Measurements from ENCODE around the gene BCAS4. TPM values are rescaled to one million over a fixed set of nuclear protein-coding genes. Genes with fewer than 3 reads are reported as not detected.

BCAS4 gene
- total RNA-seq, 1 donor from 2014 or later = 12.9 TPM

DNA sequence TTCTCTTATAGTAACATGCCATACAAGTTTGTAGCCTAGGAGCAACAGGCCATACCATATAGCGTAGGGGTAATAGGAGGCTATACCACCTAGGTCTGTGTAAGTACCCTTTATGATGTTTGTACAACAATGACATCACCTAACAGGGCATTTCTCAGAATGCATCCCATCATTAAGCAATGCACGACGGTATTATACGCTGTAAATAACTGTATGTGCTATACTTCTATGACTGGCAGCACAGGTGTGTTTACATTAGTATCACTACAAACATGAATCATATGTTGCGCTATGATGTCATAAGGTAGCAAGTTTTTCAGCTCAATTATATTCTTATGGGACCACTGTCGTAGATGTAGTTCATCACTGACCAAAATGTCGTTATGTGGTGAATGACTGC, 105.4 kb downstream of the BCAS4 start:
- DNase-seq (ENCODE audit: low spot score in 2 of 2, unreplicated experiment in 2 of 2) = no peak
- TF ChIP-seq, protein P1, sequence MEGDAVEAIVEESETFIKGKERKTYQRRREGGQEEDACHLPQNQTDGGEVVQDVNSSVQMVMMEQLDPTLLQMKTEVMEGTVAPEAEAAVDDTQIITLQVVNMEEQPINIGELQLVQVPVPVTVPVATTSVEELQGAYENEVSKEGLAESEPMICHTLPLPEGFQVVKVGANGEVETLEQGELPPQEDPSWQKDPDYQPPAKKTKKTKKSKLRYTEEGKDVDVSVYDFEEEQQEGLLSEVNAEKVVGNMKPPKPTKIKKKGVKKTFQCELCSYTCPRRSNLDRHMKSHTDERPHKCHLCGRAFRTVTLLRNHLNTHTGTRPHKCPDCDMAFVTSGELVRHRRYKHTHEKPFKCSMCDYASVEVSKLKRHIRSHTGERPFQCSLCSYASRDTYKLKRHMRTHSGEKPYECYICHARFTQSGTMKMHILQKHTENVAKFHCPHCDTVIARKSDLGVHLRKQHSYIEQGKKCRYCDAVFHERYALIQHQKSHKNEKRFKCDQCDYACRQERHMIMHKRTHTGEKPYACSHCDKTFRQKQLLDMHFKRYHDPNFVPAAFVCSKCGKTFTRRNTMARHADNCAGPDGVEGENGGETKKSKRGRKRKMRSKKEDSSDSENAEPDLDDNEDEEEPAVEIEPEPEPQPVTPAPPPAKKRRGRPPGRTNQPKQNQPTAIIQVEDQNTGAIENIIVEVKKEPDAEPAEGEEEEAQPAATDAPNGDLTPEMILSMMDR (IDR thresholded peaks at IDR 0.05; ENCODE audit: unreplicated experiment) = no peak
- H3K27me3 Mint-ChIP-seq (ENCODE audit: low read depth) = no peaks in the 10 kb centered on the region
- no peak overlapping the region for H3K4me3 Mint-ChIP-seq
- no peak overlapping the region for H3K27ac Mint-ChIP-seq
- peaks cover 20% of the 10 kb centered on the region for H3K36me3 Mint-ChIP-seq
- peaks cover 6% of the 10 kb centered on the region for H3K4me1 Mint-ChIP-seq
- H3K9me3 Mint-ChIP-seq = no peaks in the 10 kb centered on the region

- Mint-ChIP-seq H3K4me3 (no peak overlapping the region), H3K36me3 (peaks cover 20% of the 10 kb centered on the region), H3K27ac (no peak overlapping the region), H3K9me3 (no peaks in the 10 kb centered on the region), H3K27me3 (ENCODE audit: low read depth) (no peaks in the 10 kb centered on the region), H3K4me1 (peaks cover 10% of the 10 kb centered on the region)
- DNase-seq (ENCODE audit: low spot score in 2 of 2, unreplicated experiment in 2 of 2) = no peak
- TF ChIP-seq, protein P1 (IDR thresholded peaks at IDR 0.05; ENCODE audit: unreplicated experiment) = no peak
These were observed 106.4 kb downstream of the BCAS4 start for GRCh38 chr20:50901301-50901700.

DNA sequence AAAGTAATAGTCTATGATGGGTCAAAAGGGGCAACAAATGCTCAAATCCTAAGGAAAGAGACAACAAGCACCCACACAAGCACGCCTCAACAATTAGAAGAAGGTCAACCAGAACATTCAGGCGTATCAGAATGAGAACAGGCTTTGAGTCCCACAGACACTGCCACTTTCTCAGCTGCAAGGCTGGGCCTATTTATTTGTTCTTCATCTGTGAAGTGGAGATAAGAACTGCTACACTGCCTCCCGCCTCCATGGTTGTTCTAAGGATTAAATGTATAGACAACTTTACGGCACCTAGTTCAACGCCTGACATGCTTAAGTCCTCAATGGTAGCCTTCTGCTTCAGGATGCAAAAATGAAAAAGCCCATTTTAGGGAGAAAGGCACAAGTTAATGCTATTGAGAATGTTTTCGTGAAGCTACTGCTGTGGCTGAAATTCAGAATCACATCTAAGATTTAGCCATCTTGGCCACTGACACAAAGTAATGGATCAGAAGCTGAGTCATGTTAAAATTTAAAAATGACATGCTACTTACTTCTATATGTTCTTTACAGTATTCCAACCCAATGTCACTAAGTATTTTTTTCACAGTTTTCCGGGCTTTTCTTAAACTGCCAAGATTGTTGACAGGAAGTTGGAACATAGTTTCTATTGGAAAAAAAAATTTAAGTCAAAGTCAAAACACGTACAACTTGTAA, 108.6 kb downstream of the BCAS4 start:
- no peaks in the 10 kb centered on the region for H3K9me3 Mint-ChIP-seq
- H3K27ac Mint-ChIP-seq = peak overlapping the region; percentile 21
- H3K36me3 Mint-ChIP-seq = peaks cover 11% of the 10 kb centered on the region
- no peak for DNase-seq (ENCODE audit: low spot score in 2 of 2, unreplicated experiment in 2 of 2)
- TF ChIP-seq, protein P1 (IDR thresholded peaks at IDR 0.05; ENCODE audit: unreplicated experiment) = no peak
- H3K27me3 Mint-ChIP-seq (ENCODE audit: low read depth) = no peaks in the 10 kb centered on the region
- H3K4me1 Mint-ChIP-seq = peaks cover 12% of the 10 kb centered on the region
- no peak overlapping the region for H3K4me3 Mint-ChIP-seq

- Mint-ChIP-seq H3K4me3 (no peak overlapping the region), H3K4me1 (peaks cover 12% of the 10 kb centered on the region), H3K27ac (no peak overlapping the region), H3K36me3 (peaks cover 12% of the 10 kb centered on the region), H3K27me3 (ENCODE audit: low read depth) (no peaks in the 10 kb centered on the region), H3K9me3 (no peaks in the 10 kb centered on the region)
- TF ChIP-seq, protein P1 (IDR thresholded peaks at IDR 0.05; ENCODE audit: unreplicated experiment) = no peak
- DNase-seq (ENCODE audit: low spot score in 2 of 2, unreplicated experiment in 2 of 2) = no peak
These were observed 109.3 kb downstream of the BCAS4 start for GRCh38 chr20:50904067-50904570.

GRCh38 chr20:50909413-50909812, 114.6 kb downstream of the BCAS4 start:
- Mint-ChIP-seq H3K4me1 (peaks cover 45% of the 10 kb centered on the region), H3K9me3 (no peaks in the 10 kb centered on the region), H3K27ac (peak overlapping the region; percentile 44), H3K27me3 (ENCODE audit: low read depth) (no peaks in the 10 kb centered on the region), H3K4me3 (no peak overlapping the region), H3K36me3 (peaks cover 6% of the 10 kb centered on the region)
- no peak for DNase-seq (ENCODE audit: low spot score in 2 of 2, unreplicated experiment in 2 of 2)
- TF ChIP-seq, protein P1 (IDR thresholded peaks at IDR 0.05; ENCODE audit: unreplicated experiment) = no peak

All from mesothelial cell of epicardium (in vitro differentiated cells).